Activated CD4-positive, alpha-beta T cell treated with anti-CD3 and anti-CD28 coated beads, Interleukin-2, amount 10 ng/mL, durations not matched to agents 7 days and 5 days (primary cell): ENCODE data around the gene NNMT. TPM values are rescaled to one million over a fixed set of nuclear protein-coding genes. Genes with fewer than 3 reads are reported as not detected.
"Not testable (repeated sequence)": the region's sequence is repeated elsewhere in the genome, so short reads cannot be mapped to it uniquely, and the experiment has no call there.

Experiments
- CTCF ChIA-PET: fragments of 350-600 bp; sonication (Branson Sonifier 250); formaldehyde crosslinking; loops from one replicate; lab custom pipeline; 2021; ENCODE audit warnings: antibody characterized with exemption; lab: Charles Lee
- POLR2A ChIA-PET: fragments of 350-600 bp; sonication (Branson Sonifier 250); formaldehyde crosslinking; loops from one replicate; lab custom pipeline; 2021; ENCODE audit warnings: antibody characterized with exemption; lab: Charles Lee
- DNase-seq: peaks from one replicate; pipeline ENCODE4 v3.0.0-alpha.2; 2020
- H3K27ac Mint-ChIP-seq: one replicate; pipeline ENCODE4 v1.8.0; 2021; ENCODE audit warnings: mild to moderate bottlenecking, moderate library complexity, mixed read lengths
- H3K27me3 Mint-ChIP-seq: one replicate; pipeline ENCODE4 v1.8.0; 2021; ENCODE audit warnings: mixed read lengths
- H3K36me3 Mint-ChIP-seq: one replicate; pipeline ENCODE4 v1.8.0; 2021; ENCODE audit warnings: low read depth, mixed read lengths
- H3K4me1 Mint-ChIP-seq: one replicate; pipeline ENCODE4 v1.8.0; 2021; ENCODE audit warnings: mixed read lengths
- H3K4me3 Mint-ChIP-seq: one replicate; pipeline ENCODE4 v1.8.0; 2021; ENCODE audit warnings: mild to moderate bottlenecking, moderate library complexity, mixed read lengths
- H3K9me3 Mint-ChIP-seq: one replicate; pipeline ENCODE4 v1.8.0; 2021; ENCODE audit warnings: mixed read lengths
- total RNA-seq, 2 experiments: library from RNA; stranded (reverse); gene quantifications; one replicate each; pipeline ENCODE4 v1.2.3, GENCODE V29; 2021

NNMT gene
- total RNA-seq, 2 experiments from 2014 or later: not detected

- Mint-ChIP-seq H3K4me1 (peaks cover 22% of the 10 kb centered on the region), H3K9me3 (peaks cover 2% of the 10 kb centered on the region), H3K27ac (no peak overlapping the region), H3K4me3 (no peak overlapping the region), H3K27me3 (peaks cover 13% of the 10 kb centered on the region), H3K36me3 (no peaks in the 10 kb centered on the region)
- DNase-seq: no peak
- ChIA-PET CTCF (interaction anchor here (1.5 kb wide), 1 partner anchor 9 kb away, joined by 3 read pairs; no protein-coding TSS in a partner anchor), POLR2A (interaction anchor here (0.6 kb wide), 1 partner anchor 60 kb away, joined by 3 read pairs; no protein-coding TSS in a partner anchor)
Observed at GRCh38 chr11:114322934-114323333, 26.7 kb downstream of the NNMT start.

GRCh38 chr11:114326151-114326550, 30.0 kb downstream of the NNMT start:
- no peak overlapping the region for H3K27ac Mint-ChIP-seq
- CTCF ChIA-PET: no interaction called here
- H3K4me3 Mint-ChIP-seq: no peak overlapping the region
- peaks cover 1% of the 10 kb centered on the region for H3K27me3 Mint-ChIP-seq
- H3K36me3 Mint-ChIP-seq: no peaks in the 10 kb centered on the region
- POLR2A ChIA-PET: no interaction called here
- DNase-seq: no peak
- H3K4me1 Mint-ChIP-seq: no peaks in the 10 kb centered on the region
- H3K9me3 Mint-ChIP-seq: peaks cover 8% of the 10 kb centered on the region

GRCh38 chr11:114326776-114327175, 30.6 kb downstream of the NNMT start:
- Mint-ChIP-seq H3K4me3 (no peak overlapping the region), H3K27ac (no peak overlapping the region), H3K36me3 (no peaks in the 10 kb centered on the region), H3K27me3 (peaks cover under 1% of the 10 kb centered on the region), H3K4me1 (no peaks in the 10 kb centered on the region), H3K9me3 (peaks cover 8% of the 10 kb centered on the region)
- ChIA-PET CTCF (no interaction called here), POLR2A (no interaction called here)
- DNase-seq: no peak

GRCh38 chr11:114330373-114330772, 34.2 kb downstream of the NNMT start:
- Mint-ChIP-seq H3K36me3 (no peaks in the 10 kb centered on the region), H3K27me3 (peaks cover 17% of the 10 kb centered on the region), H3K4me1 (no peaks in the 10 kb centered on the region), H3K27ac (no peak overlapping the region), H3K9me3 (peaks cover 8% of the 10 kb centered on the region), H3K4me3 (no peak overlapping the region)
- ChIA-PET POLR2A (no interaction called here), CTCF (interaction anchor here (0.6 to 1.0 kb wide), 2 partner anchors 254 to 282 kb away, joined by 3 read pairs; no protein-coding TSS in a partner anchor)
- DNase-seq: no peak

GRCh38 chr11:114340311-114341131, 44.3 kb downstream of the NNMT start:
- CTCF ChIA-PET: interaction anchor here (0.8 to 1.4 kb wide), 2 partner anchors 42 to 60 kb away, joined by 3 to 4 read pairs; no protein-coding TSS in a partner anchor
- Mint-ChIP-seq H3K4me3 (no peak overlapping the region), H3K27me3 (peaks cover 14% of the 10 kb centered on the region), H3K27ac (no peak overlapping the region), H3K36me3 (no peaks in the 10 kb centered on the region), H3K9me3 (no peaks in the 10 kb centered on the region), H3K4me1 (peaks cover 7% of the 10 kb centered on the region)
- POLR2A ChIA-PET: no interaction called here
- peak; percentile 39 for DNase-seq

GRCh38 chr11:114341667-114342066, 45.5 kb downstream of the NNMT start:
- H3K9me3 Mint-ChIP-seq, POLR2A ChIA-PET, H3K4me3 Mint-ChIP-seq, DNase-seq, H3K4me1 Mint-ChIP-seq, H3K36me3 Mint-ChIP-seq, H3K27ac Mint-ChIP-seq, CTCF ChIA-PET: not testable (repeated sequence)
- H3K27me3 Mint-ChIP-seq: peaks cover 14% of the 10 kb centered on the region

GRCh38 chr11:114342476-114342875, 46.3 kb downstream of the NNMT start:
- H3K4me1 Mint-ChIP-seq: peaks cover 11% of the 10 kb centered on the region
- H3K27me3 Mint-ChIP-seq: peaks cover 14% of the 10 kb centered on the region
- ChIA-PET POLR2A (no interaction called here), CTCF (no interaction called here)
- no peaks in the 10 kb centered on the region for H3K36me3 Mint-ChIP-seq
- no peak overlapping the region for H3K27ac Mint-ChIP-seq
- no peak overlapping the region for H3K4me3 Mint-ChIP-seq
- H3K9me3 Mint-ChIP-seq: no peaks in the 10 kb centered on the region
- no peak for DNase-seq

GRCh38 chr11:114343020-114343419, 46.8 kb downstream of the NNMT start:
- POLR2A ChIA-PET: no interaction called here

DNA sequence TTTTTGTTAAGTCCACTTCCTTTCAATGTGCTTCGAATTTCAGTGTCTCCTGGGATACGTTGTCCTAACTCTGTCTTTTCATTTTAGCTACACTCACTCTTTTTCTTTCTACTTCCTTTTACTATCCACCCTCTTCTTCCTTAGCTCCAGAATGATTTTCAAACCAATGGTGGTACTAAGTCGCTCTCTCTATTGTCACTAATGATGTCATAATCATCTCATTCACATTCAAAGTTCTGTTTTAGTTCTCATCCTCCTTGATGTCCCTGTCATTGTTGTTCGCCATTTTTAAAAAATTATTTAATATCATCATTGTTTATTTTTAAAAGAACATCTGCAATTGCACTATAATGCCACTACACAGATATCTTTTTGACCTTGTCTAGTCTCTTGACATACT, 47.3 kb downstream of the NNMT start:
- Mint-ChIP-seq H3K36me3 (no peaks in the 10 kb centered on the region), H3K9me3 (no peaks in the 10 kb centered on the region), H3K4me3 (no peak overlapping the region), H3K27ac (no peak overlapping the region), H3K27me3 (peaks cover 11% of the 10 kb centered on the region), H3K4me1 (peaks cover 16% of the 10 kb centered on the region)
- DNase-seq: no peak
- CTCF ChIA-PET: interaction anchor here (0.8 kb wide), 1 partner anchor 40 kb away, joined by 3 read pairs; no protein-coding TSS in a partner anchor
- POLR2A ChIA-PET: no interaction called here

More at GRCh38 chr11:114343020-114343419, 46.8 kb downstream of the NNMT start:
- CTCF ChIA-PET: interaction anchor here (0.8 kb wide), 1 partner anchor 41 kb away, joined by 3 read pairs; no protein-coding TSS in a partner anchor
- Mint-ChIP-seq H3K4me3 (no peak overlapping the region), H3K36me3 (no peaks in the 10 kb centered on the region), H3K4me1 (peaks cover 15% of the 10 kb centered on the region), H3K27me3 (peaks cover 11% of the 10 kb centered on the region), H3K9me3 (no peaks in the 10 kb centered on the region), H3K27ac (no peak overlapping the region)
- no peak for DNase-seq

DNA sequence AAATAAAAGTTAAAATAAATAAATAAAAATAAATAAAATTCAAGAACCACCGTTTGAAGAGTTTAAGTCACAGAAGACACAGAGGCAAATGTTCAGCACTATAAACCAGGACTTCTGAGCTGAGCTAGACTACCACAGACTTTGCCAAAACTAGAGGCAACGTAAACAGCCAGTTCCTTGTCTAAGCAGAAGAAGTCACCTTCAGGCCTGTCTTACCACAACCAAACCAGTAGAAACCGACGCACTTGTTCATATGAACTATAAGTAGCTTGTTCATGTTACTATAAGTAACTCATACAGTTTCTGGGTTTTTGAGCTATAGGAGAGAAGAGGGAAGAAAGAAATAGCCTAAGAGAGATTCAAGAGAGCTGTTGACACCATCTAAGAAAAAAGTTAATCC, 48.3 kb downstream of the NNMT start:
- Mint-ChIP-seq H3K27me3 (peaks cover under 1% of the 10 kb centered on the region), H3K4me1 (peaks cover 16% of the 10 kb centered on the region), H3K9me3 (no peaks in the 10 kb centered on the region), H3K4me3 (no peak overlapping the region), H3K36me3 (no peaks in the 10 kb centered on the region), H3K27ac (no peak overlapping the region)
- ChIA-PET CTCF (interaction anchor here (0.7 kb wide), 1 partner anchor 49 kb away, joined by 3 read pairs; the partner anchor contains the start of gene NNMT), POLR2A (interaction anchor here (0.6 kb wide), 1 partner anchor 110 kb away, joined by 3 read pairs; no protein-coding TSS in a partner anchor)
- DNase-seq: no peak

GRCh38 chr11:114345575-114346222, 49.5 kb downstream of the NNMT start:
- H3K4me3 Mint-ChIP-seq: no peak overlapping the region
- H3K4me1 Mint-ChIP-seq: peaks cover 11% of the 10 kb centered on the region
- no peak for DNase-seq
- H3K9me3 Mint-ChIP-seq: no peaks in the 10 kb centered on the region
- no peaks in the 10 kb centered on the region for H3K27me3 Mint-ChIP-seq
- CTCF ChIA-PET: no interaction called here
- H3K27ac Mint-ChIP-seq: no peak overlapping the region
- H3K36me3 Mint-ChIP-seq: no peaks in the 10 kb centered on the region
- POLR2A ChIA-PET: no interaction called here

GRCh38 chr11:114346709-114347141, 50.5 kb downstream of the NNMT start:
- H3K36me3 Mint-ChIP-seq: no peaks in the 10 kb centered on the region
- no peaks in the 10 kb centered on the region for H3K27me3 Mint-ChIP-seq
- H3K4me3 Mint-ChIP-seq: no peak overlapping the region
- DNase-seq: peak; percentile 15
- peaks cover 9% of the 10 kb centered on the region for H3K4me1 Mint-ChIP-seq
- no peaks in the 10 kb centered on the region for H3K9me3 Mint-ChIP-seq
- ChIA-PET POLR2A (no interaction called here), CTCF (no interaction called here)
- H3K27ac Mint-ChIP-seq: no peak overlapping the region
